H1 (cell line): Measurements from ENCODE around the gene NEK10. TPM values are rescaled to one million over a fixed set of nuclear protein-coding genes. Genes with fewer than 3 reads are reported as not detected.

ENCODE experiments used
- CTCF ChIA-PET: fragments of 300-600 bp; sonication (Branson Sonifier 250); formaldehyde crosslinking; loops from one replicate; lab custom pipeline; 2021; ENCODE audit not compliant: partially characterized antibody; lab: Charles Lee
- POLR2A ChIA-PET: fragments of 300-600 bp; sonication (Branson Sonifier 250); formaldehyde crosslinking; loops from one replicate; lab custom pipeline; 2021; ENCODE audit warnings: inconsistent platforms; ENCODE audit not compliant: partially characterized antibody; lab: Charles Lee
- DNase-seq, 2 experiments: peaks; one replicate each; pipeline versions ENCODE4 v3.0.0 to v3.0.0-alpha.2; 2010 to 2022; ENCODE audit warnings: low spot score in 2 of 2, low read depth in 1 of 2, mixed read lengths in 1 of 2
- FAIRE-seq: peaks from 2 replicates; lab custom pipeline; 2011; peaks lifted over from hg19 to GRCh38; lab: Jason Lieb, UNC
- H2AFZ ChIP-seq: 2 replicates; pipeline ENCODE4 v1.8.1; 2012; ENCODE audit warnings: low read length, inconsistent platforms
- H2AK5ac ChIP-seq: 2 replicates; pipeline ENCODE4 v1.6.1; 2013; ENCODE audit warnings: low read depth, low read length
- H2BK120ac ChIP-seq: replicated peaks from 2 replicates; pipeline ENCODE3; 2013; ENCODE audit warnings: low read depth, low read length, inconsistent platforms
- H2BK12ac ChIP-seq: 2 replicates; pipeline ENCODE4 v1.6.1; 2013; ENCODE audit warnings: low read depth, low read length
- H2BK15ac ChIP-seq: 2 replicates; pipeline ENCODE4 v1.6.1; 2013; ENCODE audit warnings: low read length
- H2BK20ac ChIP-seq: 2 replicates; pipeline ENCODE4 v1.6.1; 2013; ENCODE audit warnings: low read length
- H2BK5ac ChIP-seq: 2 replicates; pipeline ENCODE4 v1.6.1; 2013; ENCODE audit warnings: low read depth, low read length
- H3K14ac ChIP-seq: 2 replicates; pipeline ENCODE4 v1.6.1; 2013; ENCODE audit warnings: inconsistent platforms; ENCODE audit not compliant: insufficient read length
- H3K18ac ChIP-seq: 2 replicates; pipeline ENCODE4 v1.6.1; 2013; ENCODE audit warnings: low read length; ENCODE audit errors: extremely low read depth
- H3K23ac ChIP-seq: 2 replicates; pipeline ENCODE4 v1.6.1; 2013; ENCODE audit warnings: inconsistent platforms; ENCODE audit not compliant: insufficient read length
- H3K23me2 ChIP-seq: 2 replicates; pipeline ENCODE4 v1.6.1; 2013; ENCODE audit warnings: low read depth, low read length
- H3K27ac ChIP-seq: 2 replicates; pipeline ENCODE4 v1.6.1; 2011; ENCODE audit warnings: low read depth, low read length, inconsistent platforms
- H3K27me3 ChIP-seq, 4 experiments: replicated peaks in 1 of 4; 1 replicate in 1 of 4; 2 replicates in 3 of 4; pipeline versions ENCODE4 v1.6.1 to v1.8.1; 2011 to 2013; ENCODE audit warnings: low read length in 3 of 4, mild to moderate bottlenecking in 3 of 4, inconsistent platforms in 2 of 4, mixed read lengths in 2 of 4, moderate library complexity in 1 of 4; ENCODE audit not compliant: control insufficient read depth in 3 of 4, insufficient read depth in 3 of 4; ENCODE audit errors: extremely low read depth in 1 of 4
- H3K36me3 ChIP-seq, 4 experiments: 2 replicates each; pipeline versions ENCODE4 v1.6.1 to v1.8.1; 2011 to 2013; ENCODE audit warnings: mild to moderate bottlenecking in 4 of 4, low read length in 3 of 4, moderate library complexity in 2 of 4, control low read depth in 1 of 4, inconsistent platforms in 1 of 4; ENCODE audit not compliant: insufficient read depth in 4 of 4, control insufficient read depth in 2 of 4
- H3K4ac ChIP-seq: replicated peaks from 2 replicates; pipeline ENCODE3; 2013; ENCODE audit warnings: low read length, low read depth, mixed read lengths, inconsistent platforms; ENCODE audit not compliant: insufficient read length
- H3K4me1 ChIP-seq, 4 experiments: replicated peaks in 1 of 4; 1 replicate in 1 of 4; 2 replicates in 3 of 4; pipeline versions ENCODE4 v1.6.1 to v1.8.1; 2011 to 2013; ENCODE audit warnings: low read length in 3 of 4, inconsistent platforms in 2 of 4, mixed read lengths in 1 of 4; ENCODE audit not compliant: insufficient read depth in 4 of 4, control insufficient read depth in 3 of 4
- H3K4me2 ChIP-seq, 2 experiments: 2 replicates each; pipeline versions ENCODE4 v1.6.1 to v1.8.1; 2011 to 2013; ENCODE audit warnings: low read depth in 2 of 2, low read length in 2 of 2, control low read depth in 1 of 2, inconsistent platforms in 1 of 2, mild to moderate bottlenecking in 1 of 2; ENCODE audit not compliant: insufficient read depth in 1 of 2
- H3K4me3 ChIP-seq, 4 experiments: fragments of 200-600, 300-600 bp in 1 of 4; sonication (generic), shearing (Covaris generic), sonication (Bioruptor Twin) in 1 of 4; 2 replicates each; pipeline versions ENCODE4 v1.5.1 to v1.8.1; 2011 to 2016; ENCODE audit warnings: low read length in 4 of 4, low read depth in 3 of 4, control low read depth in 2 of 4, inconsistent platforms in 2 of 4, mild to moderate bottlenecking in 2 of 4, mixed read lengths in 1 of 4, moderate library complexity in 1 of 4; ENCODE audit not compliant: insufficient read depth in 2 of 4; ENCODE audit errors: extremely low read depth in 1 of 4
- H3K56ac ChIP-seq: replicated peaks from 2 replicates; pipeline ENCODE3; 2013; ENCODE audit warnings: low read depth, mild to moderate bottlenecking, mixed read lengths, low read length, inconsistent platforms; ENCODE audit not compliant: insufficient read length
- H3K79me1 ChIP-seq: 2 replicates; pipeline ENCODE4 v1.6.1; 2013; ENCODE audit warnings: low read depth, low read length, control low read depth
- H3K79me2 ChIP-seq, 2 experiments: 2 replicates each; pipeline versions ENCODE4 v1.6.1 to v1.8.1; 2012 to 2013; ENCODE audit warnings: low read length in 2 of 2, mild to moderate bottlenecking in 2 of 2, inconsistent platforms in 1 of 2; ENCODE audit not compliant: insufficient read depth in 2 of 2, control insufficient read depth in 1 of 2
- H3K9ac ChIP-seq, 4 experiments: replicated peaks in 1 of 4; 1 replicate in 1 of 4; 2 replicates in 3 of 4; pipeline versions ENCODE4 v1.6.1 to v1.8.1; 2011 to 2013; ENCODE audit warnings: low read depth in 3 of 4, low read length in 3 of 4, control low read depth in 2 of 4, mild to moderate bottlenecking in 2 of 4, moderate library complexity in 2 of 4, inconsistent platforms in 1 of 4; ENCODE audit errors: extremely low read depth in 1 of 4
- H3K9me3 ChIP-seq, 2 experiments: 2 replicates each; pipeline versions ENCODE4 v1.6.1 to v1.8.1; 2012 to 2013; ENCODE audit warnings: mild to moderate bottlenecking in 2 of 2, moderate library complexity in 2 of 2, control low read depth in 1 of 2, inconsistent platforms in 1 of 2, low read depth in 1 of 2, low read length in 1 of 2, mixed read lengths in 1 of 2; ENCODE audit not compliant: insufficient read depth in 2 of 2
- H4K20me1 ChIP-seq, 2 experiments: replicated peaks in 1 of 2; 2 replicates each; pipeline versions ENCODE3 to v1.8.1; 2011 to 2013; ENCODE audit warnings: inconsistent platforms in 2 of 2, low read length in 2 of 2, mild to moderate bottlenecking in 1 of 2; ENCODE audit not compliant: insufficient read depth in 2 of 2, control insufficient read depth in 1 of 2
- H4K5ac ChIP-seq: 2 replicates; pipeline ENCODE4 v1.6.1; 2013; ENCODE audit warnings: low read length, low read depth, mixed read lengths, inconsistent platforms; ENCODE audit not compliant: insufficient read length
- H4K8ac ChIP-seq: 2 replicates; pipeline ENCODE4 v1.8.0; 2013; ENCODE audit warnings: mild to moderate bottlenecking, moderate library complexity, low read length, inconsistent platforms; ENCODE audit not compliant: insufficient read depth; ENCODE audit errors: extremely low read depth
- H4K91ac ChIP-seq: replicated peaks from 2 replicates; pipeline ENCODE3; 2013; ENCODE audit warnings: low read length, mixed read lengths, inconsistent platforms; ENCODE audit not compliant: insufficient read length
- BACH1 ChIP-seq: IDR thresholded peaks from 2 replicates; pipeline ENCODE4 v1.6.1; 2012; ENCODE audit warnings: low read length, improper control_type of control experiment
- CHD1 ChIP-seq: IDR thresholded peaks from 2 replicates; pipeline ENCODE4 v1.6.1; 2012; ENCODE audit warnings: low read depth, low read length, improper control_type of control experiment
- GTF2F1 ChIP-seq: IDR thresholded peaks from 2 replicates; pipeline ENCODE4 v1.6.1; 2012; ENCODE audit warnings: low read depth, low read length, improper control_type of control experiment, borderline replicate concordance
- JUN ChIP-seq: IDR thresholded peaks from 2 replicates; pipeline ENCODE4 v1.6.1; 2011; ENCODE audit warnings: low read depth, mild to moderate bottlenecking, improper control_type of control experiment, low read length
- NANOG ChIP-seq: IDR thresholded peaks from 2 replicates; pipeline ENCODE4 v1.6.1; 2011; ENCODE audit warnings: low read length, low read depth, mild to moderate bottlenecking, inconsistent platforms; ENCODE audit not compliant: insufficient read depth, poor library complexity, severe bottlenecking
- PHF8 ChIP-seq: fragments of 200-600 bp; sonication (generic); conservative IDR thresholded peaks from 2 replicates; pipeline ENCODE4 v1.7.1; 2012; ENCODE audit warnings: low read depth, mild to moderate bottlenecking, inconsistent platforms, low read length, moderate library complexity
- RAD21 ChIP-seq, 2 experiments: IDR thresholded peaks in 1 of 2; conservative IDR thresholded peaks in 1 of 2; 2 replicates each; pipeline ENCODE4 v1.6.1; 2011; ENCODE audit warnings: low read depth in 2 of 2, low read length in 2 of 2, improper control_type of control experiment in 1 of 2, inconsistent platforms in 1 of 2, mild to moderate bottlenecking in 1 of 2, moderate library complexity in 1 of 2
- RBBP5 ChIP-seq: IDR thresholded peaks from 2 replicates; pipeline ENCODE4 v1.7.1; 2012; ENCODE audit warnings: low read depth, mild to moderate bottlenecking, inconsistent platforms, low read length, moderate library complexity, borderline replicate concordance
- TAF1 ChIP-seq: IDR thresholded peaks from 2 replicates; pipeline ENCODE4 v1.6.1; 2011; ENCODE audit warnings: mild to moderate bottlenecking, low read depth, low read length
- YY1 ChIP-seq: IDR thresholded peaks from 2 replicates; pipeline ENCODE4 v1.6.1; 2011; ENCODE audit warnings: low read depth, mild to moderate bottlenecking, low read length
- WGBS, 2 experiments: shearing (Covaris generic) in 1 of 2; methylation state at CpG; one replicate each; pipeline versions ENCODE4 v1.1.6 to v1.1.7; 2013 to 2015; ENCODE audit warnings: low lambda C conversion rate in 2 of 2, mixed read lengths in 2 of 2, inconsistent platforms in 1 of 2, low coverage in 1 of 2, missing lambda C conversion rate in 1 of 2; ENCODE audit not compliant: insufficient replicate concordance in 2 of 2, insufficient coverage in 1 of 2, insufficient read length in 1 of 2; ENCODE audit errors: extremely low coverage in 1 of 2, missing lambda C conversion rate in 1 of 2; 5-methylcytosine and 5-hydroxymethylcytosine counted together
- polyA plus RNA-seq, 7 experiments: library from polyadenylated mRNA; depleted of rRNA in 3 of 7; stranded (reverse) in 5 of 7; unstranded in 2 of 7; fragments of >200 nt in 5 of 7; fragments of 200-250 nt in 2 of 7; gene quantifications; 1 replicate in 5 of 7; 2 replicates in 1 of 7; 4 replicates in 1 of 7; pipeline versions ENCODE4 v1.2.1 to v1.2.3, GENCODE V29; 2011 to 2013; ENCODE audit warnings: missing spikeins in 2 of 7, mixed read lengths in 2 of 7
- total RNA-seq: library from RNA; stranded (reverse); fragmentation: NEBNext Ultra II Directional; extraction: Animal tissue kit (Norgen Biotek cat#: 25700); gene quantifications from 2 replicates; pipeline ENCODE4 v1.2.1, GENCODE V29; 2021
- TF ChIP-seq, protein P1 (sequence below), 3 experiments: IDR thresholded peaks; 1 replicate in 2 of 3; 2 replicates in 1 of 3; pipeline versions ENCODE4 v1.5.1 to v1.6.1; 2011; ENCODE audit warnings: low read length in 3 of 3, mild to moderate bottlenecking in 3 of 3, inconsistent platforms in 2 of 3, low read depth in 1 of 3, moderate library complexity in 1 of 3; ENCODE audit not compliant: insufficient read depth in 1 of 3; ENCODE audit errors: control extremely low read depth in 1 of 3

NEK10 gene
- total and polyA plus RNA-seq, 2 of the 8 experiments (the other 6 are each of a cell fraction or from before 2014, with no cell fraction given): 0.18 to 0.50 TPM

DNA sequence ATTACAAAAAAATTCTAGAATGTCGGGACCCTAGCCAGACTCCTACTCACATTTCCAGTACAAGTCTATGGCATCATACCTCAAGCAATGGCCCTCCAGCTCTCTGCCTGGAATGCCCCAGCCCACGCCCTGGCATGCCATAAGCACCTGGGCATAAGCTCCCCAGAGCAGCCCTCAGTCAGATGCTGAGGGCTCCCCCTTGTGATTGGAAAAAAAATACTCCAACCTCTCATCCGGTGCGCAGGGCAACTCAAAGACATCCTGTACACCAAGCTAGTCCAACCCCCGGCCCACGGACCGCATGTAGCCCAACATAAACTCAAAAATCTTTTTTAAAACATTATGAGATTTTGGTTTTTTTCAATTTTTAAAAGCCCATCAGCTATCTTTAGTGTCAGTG lies 115.4 kb downstream of the NEK10 start:
- no peaks in the 10 kb centered on the region for H3K23me2 ChIP-seq
- no peaks in the 10 kb centered on the region for H3K79me2 ChIP-seq
- H3K23ac ChIP-seq: no peak overlapping the region
- no peak overlapping the region for H3K9ac ChIP-seq
- CTCF ChIA-PET: interaction anchor here (0.6 to 3.3 kb wide), 43 partner anchors 8 to 720 kb away, joined by 3 to 64 read pairs (median 4); no protein-coding TSS in a partner anchor
- H3K4ac ChIP-seq: no peak overlapping the region
- no peak overlapping the region for H2BK12ac ChIP-seq
- no peaks in the 10 kb centered on the region for H3K9me3 ChIP-seq
- no peak overlapping the region for H2BK20ac ChIP-seq
- H3K18ac ChIP-seq: no peak overlapping the region
- H4K91ac ChIP-seq: no peak overlapping the region
- H2BK5ac ChIP-seq: no peak overlapping the region
- H3K27ac ChIP-seq: no peak overlapping the region
- no peaks in the 10 kb centered on the region for H4K20me1 ChIP-seq
- no peak overlapping the region for H2BK15ac ChIP-seq
- no peak overlapping the region for H2AK5ac ChIP-seq
- no peak overlapping the region for H2AFZ ChIP-seq
- no peak overlapping the region for H4K8ac ChIP-seq
- peaks cover 0 to 1% (median 0%) of the 10 kb centered on the region in 4 experiments; a peak in 1 of 7 replicates for H3K27me3 ChIP-seq
- DNase-seq: peak; percentile 17 to 66
- no peaks in the 10 kb centered on the region for H3K4me1 ChIP-seq
- no peak overlapping the region for H3K56ac ChIP-seq
- peak; percentile 83 for FAIRE-seq
- WGBS, 2 experiments: 73% methylated on average over 7 of the region's 7 CpGs; no CpG with 5 or more reads in 1 of the 2 experiments
- H3K14ac ChIP-seq: no peak overlapping the region
- no peaks in the 10 kb centered on the region for H3K79me1 ChIP-seq
- H2BK120ac ChIP-seq: no peak overlapping the region
- no peak overlapping the region for H3K4me2 ChIP-seq
- no peaks in the 10 kb centered on the region for H3K36me3 ChIP-seq
- H3K4me3 ChIP-seq: no peak overlapping the region
- POLR2A ChIA-PET: no interaction called here
- H4K5ac ChIP-seq: no peak overlapping the region
- TF ChIP-seq JUN (no peak), TAF1 (no peak), BACH1 (no peak), CHD1 (no peak), RBBP5 (no peak), PHF8 (no peak), NANOG (no peak), RAD21 (IDR thresholded peaks at IDR 0.05 in 1 of 2, conservative IDR thresholded peaks at IDR 0.05 in 1 of 2; ENCODE audit: low read depth in 2 of 2, low read length in 2 of 2) (peak; percentile 85 to 87), YY1 (0 out of 2 replicates have a peak, but pooled peaks have one; percentile 26), GTF2F1 (no peak)
- TF ChIP-seq, protein P1, sequence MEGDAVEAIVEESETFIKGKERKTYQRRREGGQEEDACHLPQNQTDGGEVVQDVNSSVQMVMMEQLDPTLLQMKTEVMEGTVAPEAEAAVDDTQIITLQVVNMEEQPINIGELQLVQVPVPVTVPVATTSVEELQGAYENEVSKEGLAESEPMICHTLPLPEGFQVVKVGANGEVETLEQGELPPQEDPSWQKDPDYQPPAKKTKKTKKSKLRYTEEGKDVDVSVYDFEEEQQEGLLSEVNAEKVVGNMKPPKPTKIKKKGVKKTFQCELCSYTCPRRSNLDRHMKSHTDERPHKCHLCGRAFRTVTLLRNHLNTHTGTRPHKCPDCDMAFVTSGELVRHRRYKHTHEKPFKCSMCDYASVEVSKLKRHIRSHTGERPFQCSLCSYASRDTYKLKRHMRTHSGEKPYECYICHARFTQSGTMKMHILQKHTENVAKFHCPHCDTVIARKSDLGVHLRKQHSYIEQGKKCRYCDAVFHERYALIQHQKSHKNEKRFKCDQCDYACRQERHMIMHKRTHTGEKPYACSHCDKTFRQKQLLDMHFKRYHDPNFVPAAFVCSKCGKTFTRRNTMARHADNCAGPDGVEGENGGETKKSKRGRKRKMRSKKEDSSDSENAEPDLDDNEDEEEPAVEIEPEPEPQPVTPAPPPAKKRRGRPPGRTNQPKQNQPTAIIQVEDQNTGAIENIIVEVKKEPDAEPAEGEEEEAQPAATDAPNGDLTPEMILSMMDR (IDR thresholded peaks at IDR 0.05; ENCODE audit: control extremely low read depth in 1 of 3, insufficient read depth in 1 of 3, low read depth in 1 of 3, low read length in 3 of 3): peak; percentile 55 to 80 (median 66)
